H1 (cell line): ENCODE data around the gene BCAR3. TPM values are rescaled to one million over a fixed set of nuclear protein-coding genes. Genes with fewer than 3 reads are reported as not detected.

Source experiments
- polyA plus RNA-seq, 7 experiments: library from polyadenylated mRNA; depleted of rRNA in 3 of 7; stranded (reverse) in 5 of 7; unstranded in 2 of 7; fragments of >200 nt in 5 of 7; fragments of 200-250 nt in 2 of 7; gene quantifications; 1 replicate in 5 of 7; 2 replicates in 1 of 7; 4 replicates in 1 of 7; pipeline versions ENCODE4 v1.2.1 to v1.2.3, GENCODE V29; 2011 to 2013; ENCODE audit warnings: missing spikeins in 2 of 7, mixed read lengths in 2 of 7
- total RNA-seq: library from RNA; stranded (reverse); fragmentation: NEBNext Ultra II Directional; extraction: Animal tissue kit (Norgen Biotek cat#: 25700); gene quantifications from 2 replicates; pipeline ENCODE4 v1.2.1, GENCODE V29; 2021

BCAR3 gene
- total and polyA plus RNA-seq, 2 of the 8 experiments (the other 6 are each of a cell fraction or from before 2014, with no cell fraction given) = 5.6 to 9.2 TPM

Other genes with a start within 250 kb of the BCAR3 start
- 94.2 and 95.9 TPM in 2 replicates for gene FNBP1L, start 233.7 kb downstream of the BCAR3 start, total RNA-seq
- gene FNBP1L, start 233.7 kb downstream of the BCAR3 start, polyA plus RNA-seq (2011; rRNA removed) = 25.4 and 48.9 TPM in 2 replicates
- gene DNTTIP2, start 197.4 kb upstream of the BCAR3 start, total RNA-seq = 80.4 and 84.2 TPM in 2 replicates
- 3.1 and 6.3 TPM in 2 replicates for gene DNTTIP2, start 197.4 kb upstream of the BCAR3 start, polyA plus RNA-seq (2011; rRNA removed)
- 12.8 and 15.0 TPM in 2 replicates for gene GCLM, start 227.6 kb upstream of the BCAR3 start, total RNA-seq
- 1.6 and 3.1 TPM in 2 replicates for gene GCLM, start 227.6 kb upstream of the BCAR3 start, polyA plus RNA-seq (2011; rRNA removed)